NOMO-1 (cell line): Measurements from ENCODE around the gene SPIRE2.
A peak's percentile ranks its signal among the peaks of the same experiment; 100 is the strongest.
"Not testable (repeated sequence)": the region's sequence is repeated elsewhere in the genome, so short reads cannot be mapped to it uniquely, and the experiment has no call there.

Source experiments
- DNase-seq, 2 experiments: peaks; one replicate each; lab custom pipeline; 2025; ENCODE audit not compliant: unreplicated experiment in 2 of 2; lab: John Stamatoyannopoulos, UW

The SPIRE2 gene

GRCh38 chr16:89806589-89807193 lies 21.6 kb upstream of the SPIRE2 start:
- DNase-seq: not testable (repeated sequence)

DNA sequence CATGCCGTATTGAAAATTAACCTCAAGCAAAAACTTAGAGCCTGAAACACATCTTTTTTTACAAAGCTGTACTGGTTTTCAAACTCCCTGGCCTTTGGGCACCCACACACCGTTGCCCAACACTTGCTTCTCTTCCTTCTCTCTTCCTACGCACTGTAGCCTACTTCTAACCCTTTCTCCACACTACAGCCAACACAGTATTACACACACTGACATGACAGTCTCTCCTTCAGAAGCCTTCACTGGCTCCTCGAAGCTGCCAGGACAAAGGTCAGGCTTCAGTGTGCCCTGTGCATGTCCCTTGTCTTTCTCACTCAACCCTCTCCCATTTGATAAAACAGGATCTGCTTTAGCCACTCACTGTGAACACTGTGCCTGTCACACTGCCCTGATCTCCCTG lies 19.8 kb upstream of the SPIRE2 start:
- DNase-seq: no peak

DNA sequence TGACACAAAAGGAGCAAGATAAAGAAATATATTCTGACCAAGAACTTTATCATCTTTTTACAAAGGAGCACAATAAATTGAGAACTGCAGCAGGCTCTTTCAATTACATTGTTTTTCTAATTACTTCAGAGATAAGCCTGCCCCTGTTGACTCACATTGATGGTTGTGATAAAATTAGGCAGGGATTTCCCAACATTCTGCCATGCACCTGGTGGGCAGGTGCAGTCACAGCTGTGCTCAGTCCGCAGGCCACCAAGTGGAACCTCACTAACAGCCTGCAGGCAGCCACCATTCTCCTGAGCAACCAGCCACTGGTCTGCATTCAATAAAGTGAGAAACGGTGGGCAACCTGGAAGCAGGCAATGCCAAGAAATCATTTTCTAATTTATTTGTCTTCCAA lies 17.0 kb upstream of the SPIRE2 start:
- no peak for DNase-seq

DNA sequence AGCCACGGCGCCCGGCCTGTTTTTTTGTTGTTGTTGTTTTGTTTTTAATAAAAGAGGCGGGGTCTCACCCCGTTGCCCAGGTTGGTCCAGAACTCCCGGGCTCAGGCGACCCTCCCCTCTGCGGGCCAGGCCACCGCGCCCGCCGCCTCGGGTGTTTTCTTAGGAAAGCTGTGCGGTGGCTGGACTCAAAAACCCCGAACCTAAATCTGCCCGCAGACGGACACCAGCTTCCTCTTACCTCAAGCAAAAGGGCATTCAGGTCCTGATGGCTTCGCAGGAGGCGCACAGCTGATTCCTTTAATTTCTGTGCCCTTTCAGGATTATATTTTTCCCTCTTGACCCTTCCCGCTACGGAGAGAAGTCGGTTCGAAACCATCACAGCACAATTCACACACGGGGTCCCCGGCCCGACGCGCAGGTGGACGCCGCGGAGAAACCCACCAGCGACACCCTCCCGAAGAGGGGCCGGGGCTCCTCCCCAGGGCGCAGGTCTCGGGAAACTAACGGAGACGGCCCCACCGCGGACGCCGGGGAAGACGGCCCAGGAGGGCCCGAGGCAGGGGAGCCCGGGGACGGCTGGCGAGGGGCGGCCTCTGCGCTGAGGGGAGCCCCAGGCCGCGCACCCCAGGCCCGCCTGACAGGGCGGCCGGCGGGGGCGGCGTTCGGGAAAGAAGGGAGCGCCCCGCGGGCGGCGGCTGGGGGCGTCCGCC lies 12.5 kb upstream of the SPIRE2 start:
- peak; percentile 35 to 43 for DNase-seq

DNA sequence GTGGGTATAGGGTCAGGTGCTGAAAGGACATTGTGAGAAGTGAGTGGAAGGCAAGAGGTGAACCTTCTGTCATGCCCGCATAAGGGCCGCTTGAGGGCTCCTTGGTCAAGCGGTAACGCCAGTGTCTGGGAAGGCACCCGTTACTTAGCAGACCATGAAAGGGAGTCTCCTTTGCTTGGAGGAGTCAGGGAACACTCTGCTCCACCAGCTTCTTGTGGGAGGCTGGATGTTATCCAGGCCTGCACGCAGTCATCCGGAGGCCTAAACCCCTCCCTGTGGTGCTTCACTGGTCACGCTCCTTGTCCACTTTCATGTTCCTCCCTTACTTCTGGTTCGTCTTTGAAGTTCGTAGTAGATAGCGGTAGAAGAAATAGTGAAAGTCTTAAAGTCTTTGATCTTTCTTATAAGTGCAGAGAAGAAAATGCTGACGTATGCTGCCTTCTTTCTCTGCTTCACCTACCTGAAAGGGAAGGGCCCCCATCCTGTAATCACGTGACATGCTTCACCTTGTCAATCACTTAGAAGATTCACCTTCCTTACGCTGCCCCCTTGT lies 9.3 kb upstream of the SPIRE2 start:
- not testable (repeated sequence) for DNase-seq

DNA sequence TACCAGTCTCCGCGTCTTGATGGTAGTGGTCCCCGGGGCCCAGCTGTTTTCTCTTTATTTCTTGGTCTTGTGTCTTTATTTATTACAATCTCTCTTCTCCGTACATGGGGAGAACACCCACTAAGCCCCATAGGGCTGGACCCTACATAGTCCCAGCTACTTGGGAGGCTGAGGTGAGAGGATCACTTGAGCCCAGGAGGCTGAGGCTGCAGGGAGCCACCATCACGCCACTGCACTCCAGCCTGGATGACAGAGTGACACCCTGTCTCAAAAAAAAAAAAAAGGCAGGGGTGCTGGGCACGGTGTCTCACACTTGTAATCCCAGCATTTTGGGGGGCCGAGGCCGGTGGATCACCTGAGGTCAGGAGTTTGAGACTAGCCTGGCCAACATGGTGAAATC lies 8.8 kb upstream of the SPIRE2 start:
- not testable (repeated sequence) for DNase-seq

DNA sequence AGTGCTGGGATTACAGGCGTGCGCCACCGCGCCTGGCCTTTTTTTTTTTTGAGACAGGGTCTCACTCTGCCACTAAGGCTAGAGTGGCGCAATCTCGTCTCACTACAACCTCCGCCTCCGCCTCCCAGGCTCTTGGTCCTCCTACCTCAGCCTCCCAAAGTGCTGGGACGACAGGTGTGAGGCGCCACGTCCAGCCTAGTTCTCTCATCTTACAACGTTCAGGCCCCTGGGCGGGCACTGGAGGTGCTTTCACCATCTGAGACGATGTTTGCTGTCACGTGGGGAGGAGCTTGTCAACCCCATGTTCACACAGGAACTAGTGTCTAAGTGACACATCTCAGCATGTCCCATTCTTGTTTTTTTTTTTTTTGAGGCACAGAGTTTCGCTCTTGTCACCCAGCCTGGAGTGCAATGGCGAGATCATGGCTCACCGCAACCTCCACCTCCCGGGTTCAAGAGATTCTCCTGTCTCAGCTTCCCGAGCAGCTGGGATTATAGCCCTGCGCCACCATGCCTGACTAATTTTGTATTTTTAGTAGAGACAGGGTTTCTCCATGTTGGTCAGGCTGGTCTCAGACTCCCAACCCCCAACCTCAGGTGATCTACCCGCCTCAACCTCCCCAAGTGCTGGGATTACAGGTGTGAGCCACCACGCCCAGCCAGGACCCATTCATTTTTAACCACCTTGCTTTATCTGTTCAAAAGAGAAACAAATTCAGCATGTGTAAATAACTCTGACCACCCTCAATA lies 6.7 kb upstream of the SPIRE2 start:
- no peak for DNase-seq

- DNase-seq: no peak
These were observed 5.8 kb upstream of the SPIRE2 start for GRCh38 chr16:89822188-89823086.

DNA sequence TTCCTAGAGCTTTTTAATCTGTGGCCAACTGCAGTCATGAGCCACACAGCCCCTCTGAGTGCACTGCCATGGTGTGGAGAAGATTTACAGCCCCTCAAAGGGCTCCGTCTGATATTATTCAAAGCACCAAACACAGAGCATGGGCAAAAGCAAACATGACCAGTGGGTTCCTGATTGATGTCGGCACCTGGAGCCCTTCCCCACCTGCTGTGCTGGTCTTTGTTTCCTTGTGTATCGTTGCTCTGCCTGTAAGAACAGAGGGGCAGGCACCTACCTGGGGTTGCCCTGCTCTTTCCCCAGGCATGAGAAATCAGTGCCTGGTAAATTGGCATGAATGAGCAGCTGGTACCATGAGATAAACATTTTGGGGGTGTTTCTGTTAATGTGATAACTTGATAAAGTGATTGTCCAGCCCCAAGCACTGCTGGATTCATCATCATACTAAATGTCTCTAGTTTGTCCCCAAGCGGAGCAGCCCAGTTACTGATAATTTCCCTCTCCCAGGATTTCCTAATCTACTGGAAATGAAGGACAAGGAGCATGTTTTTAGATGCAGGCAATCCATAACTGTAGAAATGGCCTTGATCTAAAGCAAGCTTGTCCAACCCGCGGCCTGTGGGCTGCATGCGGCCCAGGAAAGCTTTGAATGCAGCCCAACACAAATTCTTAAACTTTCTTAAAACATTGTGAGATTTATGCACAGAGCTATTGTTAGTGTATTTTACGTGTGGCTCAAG lies 5.0 kb upstream of the SPIRE2 start:
- no peak for DNase-seq

DNA sequence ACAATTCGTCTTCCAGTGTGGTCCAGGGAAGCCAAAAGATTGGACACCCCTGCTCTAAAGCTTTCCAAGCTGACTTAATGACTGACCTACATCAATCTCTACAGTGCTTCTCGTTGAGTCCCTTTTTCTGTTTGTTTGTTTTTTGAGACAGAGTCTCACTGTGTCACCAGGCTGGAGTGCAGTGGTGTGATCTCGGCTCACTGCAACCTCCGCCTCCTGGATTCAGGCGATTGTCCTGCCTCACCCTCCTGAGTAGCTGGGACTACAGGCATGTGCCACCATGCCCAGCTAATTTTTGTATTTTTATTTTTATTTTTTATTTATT lies 4.5 kb upstream of the SPIRE2 start:
- not testable (repeated sequence) for DNase-seq

- no peak for DNase-seq
These were observed 1.5 kb upstream of the SPIRE2 start for GRCh38 chr16:89826531-89827382.

GRCh38 chr16:89827383-89828198 lies 684 bp upstream of the SPIRE2 start:
- DNase-seq: no peak

DNA sequence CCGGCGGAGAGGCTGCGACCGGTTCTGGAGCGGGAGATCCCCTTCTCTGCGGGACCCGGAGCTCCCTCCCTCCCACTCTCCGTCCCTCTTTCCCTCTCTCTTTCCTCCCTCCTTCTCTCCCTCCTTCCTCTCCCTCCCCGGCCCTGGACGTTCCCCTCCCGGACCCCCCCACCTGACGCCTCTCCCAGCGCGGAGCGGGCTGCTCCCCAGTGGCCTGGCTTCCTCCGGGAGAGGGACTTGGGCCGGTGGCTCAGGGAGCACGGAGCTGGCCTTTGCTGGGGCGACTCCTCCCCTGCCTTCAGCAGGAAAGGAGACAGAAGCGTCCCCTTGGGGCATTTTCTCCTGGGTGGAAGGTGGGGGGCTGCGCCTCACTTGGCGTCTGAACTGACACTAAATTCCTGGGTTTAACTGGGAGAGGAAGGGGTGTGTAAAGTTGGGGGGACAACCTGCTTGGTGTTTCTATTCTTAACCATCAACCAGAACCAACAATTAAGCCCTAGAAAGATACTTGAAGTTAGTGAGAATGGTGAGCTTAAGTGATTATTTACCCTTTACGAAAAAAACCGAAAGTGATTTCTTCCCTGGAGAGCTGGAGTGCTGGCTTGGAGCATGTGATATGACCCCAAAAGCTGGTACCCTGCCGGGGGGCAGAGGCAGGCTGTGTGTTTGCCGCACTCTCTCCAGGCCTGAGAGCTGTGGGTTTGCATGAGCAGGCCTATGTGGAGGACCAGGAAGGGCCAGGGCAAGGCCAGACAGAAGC lies 775 bp downstream of the SPIRE2 start:
- no peak for DNase-seq

GRCh38 chr16:89829630-89830437 lies 1.6 kb downstream of the SPIRE2 start:
- no peak for DNase-seq

DNA sequence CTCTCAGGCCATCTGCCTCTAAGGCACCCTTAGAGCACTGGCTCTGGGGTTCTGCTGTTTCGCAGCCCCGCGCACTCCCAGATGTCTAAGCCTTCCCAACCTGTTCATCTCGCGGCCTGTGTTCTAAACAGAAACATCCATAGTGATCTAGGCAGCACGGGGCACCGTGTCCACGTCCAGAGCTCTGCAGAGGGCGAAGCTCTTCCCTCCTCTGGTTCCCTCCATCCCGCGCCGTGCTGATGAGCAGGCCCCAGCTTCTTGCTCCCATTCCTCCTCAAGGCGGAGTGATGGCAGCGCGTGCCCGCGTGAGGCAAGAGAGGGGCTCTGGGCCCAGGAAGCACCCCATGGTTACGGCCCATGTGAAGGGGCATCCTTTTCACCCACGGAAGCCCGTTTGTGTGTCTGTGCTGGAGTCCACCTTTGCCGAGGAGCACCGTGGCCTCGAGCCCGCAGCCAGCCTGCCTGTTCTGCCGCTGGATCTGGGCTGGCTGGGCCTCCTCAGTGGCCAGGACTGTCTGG lies 3.6 kb downstream of the SPIRE2 start:
- no peak for DNase-seq

DNA sequence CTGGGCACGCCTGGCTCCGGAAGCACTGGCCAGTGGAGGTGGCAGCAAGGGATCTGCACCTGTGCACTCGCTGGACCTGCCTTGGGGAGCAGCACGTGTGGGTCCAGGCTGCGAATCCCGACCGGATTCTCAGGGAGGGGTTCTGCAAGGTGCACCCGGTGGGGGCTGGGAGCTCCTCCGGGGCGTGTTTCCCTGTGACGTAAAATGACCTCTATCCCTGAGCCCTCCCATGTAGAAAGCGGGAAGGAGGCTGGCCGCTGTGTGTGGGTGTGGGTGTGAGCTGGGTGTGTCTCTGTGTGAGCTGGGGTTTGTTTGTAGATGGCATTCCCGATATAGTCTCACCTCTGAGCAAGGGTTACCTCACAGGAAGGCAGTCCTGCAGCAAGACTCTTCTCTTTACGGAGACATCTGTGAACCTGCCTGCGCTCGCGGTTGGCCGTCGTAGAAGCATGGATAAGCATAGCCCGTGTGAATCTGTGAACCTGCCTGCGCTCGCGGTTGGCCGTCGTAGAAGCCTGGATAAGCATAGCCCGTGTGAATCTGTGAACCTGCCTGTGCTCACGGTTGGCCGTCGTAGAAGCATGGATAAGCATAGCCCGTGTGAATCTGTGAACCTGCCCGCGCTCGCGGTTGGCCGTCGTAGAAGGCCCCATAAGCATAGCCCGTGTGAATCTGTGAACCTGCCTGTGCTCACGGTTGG lies 5.5 kb downstream of the SPIRE2 start:
- not testable (repeated sequence) for DNase-seq
